GM18520 (cell line): ENCODE measurements around the gene DNM3.

Source experiments
- ATAC-seq: cut with Tn5 transposase; IDR thresholded peaks from one replicate; pipeline ENCODE4 v1.9.1; 2021; ENCODE audit not compliant: unreplicated experiment

DNM3 gene

GRCh38 chr1:172155766-172156165 lies 314.5 kb downstream of the DNM3 start:
- no peak for ATAC-seq

DNA sequence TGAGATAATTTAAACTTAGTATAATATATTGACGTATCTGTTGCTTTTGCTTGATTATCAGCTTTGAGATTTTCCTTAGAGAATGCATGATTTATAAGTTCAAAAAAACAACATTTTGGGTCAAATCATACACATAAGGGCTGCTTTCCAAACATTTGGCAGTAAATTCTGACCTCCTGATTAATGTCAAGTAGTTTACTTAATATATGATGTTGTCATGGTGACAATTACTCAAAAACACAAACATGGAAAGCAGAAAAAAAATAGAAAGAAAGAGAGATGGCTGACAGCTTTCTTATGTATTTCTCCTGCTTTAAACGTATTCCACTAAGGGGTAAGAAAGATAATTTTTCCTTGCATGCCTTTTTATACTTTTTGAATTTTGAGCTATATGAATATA lies 320.9 kb downstream of the DNM3 start:
- no peak for ATAC-seq

DNA sequence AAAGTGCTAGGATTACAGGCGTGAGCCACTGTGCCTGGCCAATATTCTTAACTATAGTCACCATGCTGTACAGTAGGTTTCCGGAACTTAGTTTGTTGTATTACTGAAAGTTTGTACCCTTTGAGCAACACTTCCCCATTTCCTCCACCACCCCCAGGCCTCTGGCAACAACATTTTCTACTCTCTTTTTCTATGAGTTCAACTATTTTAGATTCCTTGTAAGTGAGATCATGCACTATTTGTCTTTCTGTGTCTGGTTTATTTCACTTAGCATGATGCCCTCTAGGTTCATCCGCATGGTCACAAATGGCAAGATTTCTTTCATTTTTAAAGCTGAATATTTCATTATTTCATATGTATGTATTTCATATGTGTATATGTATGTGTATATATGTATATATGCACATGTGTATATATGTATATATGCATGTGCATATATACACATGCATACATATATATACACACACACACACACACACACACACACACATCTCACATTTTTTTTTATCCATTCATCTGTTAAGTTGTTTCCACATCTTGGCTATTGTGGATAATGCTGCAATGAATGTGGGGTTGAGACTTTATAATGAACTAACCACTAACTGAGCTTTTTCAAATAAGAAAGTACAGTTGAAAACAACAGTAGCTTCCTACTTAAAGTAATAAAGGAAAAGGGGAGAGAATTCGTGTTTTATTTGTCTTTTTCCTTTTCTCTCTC lies 322.4 kb downstream of the DNM3 start:
- no peak for ATAC-seq

DNA sequence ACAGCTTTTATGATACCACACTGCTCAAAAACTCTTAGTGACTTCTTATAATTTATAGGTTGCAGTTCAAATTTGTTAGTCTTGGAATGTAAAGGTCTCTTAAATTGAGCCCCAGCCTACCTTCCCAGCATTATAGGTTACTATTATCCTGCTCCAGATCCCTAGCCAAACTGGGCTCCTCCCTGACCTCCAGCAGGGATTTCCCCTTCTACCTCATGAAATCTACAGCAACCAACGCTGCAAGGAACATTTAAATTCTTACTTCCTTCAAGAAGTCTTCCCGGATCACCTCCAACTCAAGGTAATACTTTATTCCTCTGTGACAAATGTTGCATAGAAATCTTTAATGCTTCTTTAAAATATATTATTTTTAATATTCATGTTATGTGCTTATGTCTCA lies 324.1 kb downstream of the DNM3 start:
- no peak for ATAC-seq

GRCh38 chr1:172167796-172168596 lies 326.7 kb downstream of the DNM3 start:
- no peak for ATAC-seq

DNA sequence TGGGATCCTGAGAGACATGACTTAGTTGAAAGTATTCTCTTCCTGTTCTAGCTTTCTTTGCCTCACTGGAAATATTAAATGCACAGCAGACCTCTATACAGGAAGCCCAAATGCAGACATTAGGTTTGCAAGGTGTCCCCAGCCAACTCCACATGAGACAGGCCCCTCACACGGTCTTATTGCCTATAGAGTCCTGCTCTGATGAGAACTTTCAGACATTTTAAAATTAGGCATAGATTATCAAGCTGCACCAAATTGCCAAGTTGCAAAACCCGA lies 327.2 kb downstream of the DNM3 start:
- ATAC-seq: no peak

DNA sequence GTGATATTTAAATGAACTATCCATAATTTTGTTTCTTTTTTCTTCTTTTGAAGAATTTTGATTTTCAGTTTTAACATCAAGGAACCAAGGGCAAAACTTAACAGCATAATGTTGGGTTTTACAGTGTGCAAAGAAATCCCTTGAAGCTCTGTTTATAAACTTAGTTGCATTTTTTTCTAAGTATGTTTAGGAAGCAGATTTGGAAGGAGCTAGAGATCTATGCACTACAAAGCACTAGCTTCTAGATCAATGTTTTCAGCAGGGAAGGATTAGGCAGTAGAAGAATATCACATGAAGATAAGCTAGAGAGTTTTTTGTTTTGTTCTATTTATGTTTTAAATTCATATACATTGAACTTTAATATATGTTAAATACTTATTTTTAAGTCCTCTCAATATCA lies 328.5 kb downstream of the DNM3 start:
- ATAC-seq: no peak

GRCh38 chr1:172172352-172172831 lies 331.1 kb downstream of the DNM3 start:
- ATAC-seq: no peak

DNA sequence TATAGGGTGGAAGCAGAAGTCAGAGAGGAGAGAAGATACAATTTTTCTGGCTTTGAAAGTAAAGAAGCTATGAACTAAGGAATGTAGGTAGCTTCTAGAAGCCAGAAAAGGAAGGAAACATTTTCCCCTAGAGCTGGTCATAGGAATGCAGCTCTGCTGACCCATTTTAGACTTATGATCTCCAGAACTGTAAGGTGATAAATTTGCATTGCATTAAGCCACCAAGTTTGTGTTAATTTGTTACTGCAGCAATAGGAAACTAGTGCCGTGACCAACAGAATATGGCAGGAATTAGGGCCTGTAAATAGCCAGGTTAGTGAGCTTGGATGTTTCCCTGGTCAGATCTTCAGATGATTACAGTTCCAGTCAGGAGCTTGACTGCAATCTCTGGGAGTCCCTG lies 334.9 kb downstream of the DNM3 start:
- no peak for ATAC-seq

DNA sequence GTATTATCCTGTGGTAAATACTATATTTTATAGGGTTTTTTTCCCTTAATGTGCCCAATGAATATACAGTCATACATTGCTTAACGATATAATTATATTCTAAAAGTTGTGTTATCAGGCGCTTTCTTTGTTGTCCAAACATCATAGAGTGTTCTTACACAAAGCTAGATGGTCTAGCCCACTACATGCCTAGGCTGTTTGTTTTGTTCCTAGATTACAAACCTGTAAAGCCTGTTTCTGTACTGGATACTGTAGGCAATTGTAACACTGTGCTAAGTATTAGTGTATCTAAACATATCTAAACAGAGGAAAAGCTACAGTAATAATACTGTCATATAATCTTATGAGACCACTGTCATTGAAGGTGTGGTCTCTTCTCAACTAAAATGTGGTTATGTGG lies 336.6 kb downstream of the DNM3 start:
- no peak for ATAC-seq

DNA sequence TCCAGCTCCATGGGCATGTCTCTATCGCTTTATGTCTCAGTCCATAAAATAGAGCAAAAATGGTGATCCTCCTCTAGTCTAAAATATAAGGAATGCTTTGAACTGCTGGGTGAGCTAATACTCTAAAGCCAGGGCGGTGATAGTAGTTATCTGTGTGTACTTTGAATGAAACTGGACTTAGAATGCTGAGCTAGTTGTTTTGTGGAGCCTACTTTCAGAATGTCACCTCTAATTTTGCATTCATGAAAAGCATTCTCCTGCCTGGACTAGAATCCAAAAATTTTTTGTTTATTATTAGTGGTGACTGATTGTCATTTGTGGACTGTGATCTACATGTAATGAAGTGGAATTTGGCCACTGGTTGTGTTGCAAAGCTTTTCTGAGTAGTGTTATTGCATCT lies 337.6 kb downstream of the DNM3 start:
- no peak for ATAC-seq

DNA sequence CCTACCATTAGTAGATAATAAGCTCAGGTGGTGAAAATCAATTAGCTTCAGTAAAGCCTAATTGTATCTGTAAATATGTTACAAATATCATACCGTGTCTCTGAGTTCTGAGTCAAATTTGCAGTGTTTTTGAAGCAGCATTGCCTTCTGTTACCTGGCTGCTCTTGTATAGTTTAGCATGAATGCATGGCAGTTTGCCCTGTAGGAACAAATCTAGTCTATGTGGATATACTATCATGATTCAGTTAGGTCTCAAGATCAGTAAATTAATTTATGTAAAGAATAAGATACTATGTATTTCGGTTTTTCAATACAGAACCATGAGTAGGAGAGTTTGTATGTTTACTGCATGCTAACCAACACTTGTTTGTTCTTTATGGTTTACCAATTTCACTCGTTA lies 338.6 kb downstream of the DNM3 start:
- ATAC-seq: no peak

DNA sequence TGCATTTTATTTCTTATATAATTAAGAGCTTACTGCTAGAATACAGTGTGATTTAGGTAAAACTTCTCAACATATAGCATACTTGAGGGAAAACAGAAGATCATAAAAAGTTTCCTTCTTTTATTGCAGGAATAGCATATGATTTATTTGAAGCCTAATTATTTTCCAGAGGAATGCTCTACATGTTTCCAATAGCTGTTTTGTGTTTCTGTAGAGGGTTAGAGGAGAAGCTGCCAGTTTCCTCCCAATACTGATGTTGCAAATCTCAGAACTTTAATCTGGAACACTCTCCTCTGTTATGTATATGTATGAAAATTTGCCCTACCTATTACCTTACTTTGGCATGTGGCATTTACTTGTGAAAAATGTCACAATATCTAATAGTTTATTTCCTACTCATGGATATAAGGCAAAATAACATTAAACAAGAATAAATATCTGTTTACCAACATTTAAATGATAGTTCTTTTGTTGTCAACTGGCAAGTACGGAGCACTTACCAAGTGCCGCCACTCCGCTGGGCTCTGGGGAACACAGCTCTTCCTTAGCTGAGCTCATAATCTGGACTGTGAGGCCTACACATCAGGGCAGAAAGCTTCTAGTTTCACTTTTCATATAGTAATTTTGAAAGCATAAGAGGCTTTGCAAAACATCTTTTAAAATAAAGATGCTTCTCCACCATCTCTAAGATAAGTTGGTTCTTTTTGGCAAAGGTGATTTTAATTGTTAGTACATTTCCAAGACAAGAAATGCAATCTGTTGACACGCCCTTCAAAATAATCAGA lies 339.4 kb downstream of the DNM3 start:
- ATAC-seq: no peak

DNA sequence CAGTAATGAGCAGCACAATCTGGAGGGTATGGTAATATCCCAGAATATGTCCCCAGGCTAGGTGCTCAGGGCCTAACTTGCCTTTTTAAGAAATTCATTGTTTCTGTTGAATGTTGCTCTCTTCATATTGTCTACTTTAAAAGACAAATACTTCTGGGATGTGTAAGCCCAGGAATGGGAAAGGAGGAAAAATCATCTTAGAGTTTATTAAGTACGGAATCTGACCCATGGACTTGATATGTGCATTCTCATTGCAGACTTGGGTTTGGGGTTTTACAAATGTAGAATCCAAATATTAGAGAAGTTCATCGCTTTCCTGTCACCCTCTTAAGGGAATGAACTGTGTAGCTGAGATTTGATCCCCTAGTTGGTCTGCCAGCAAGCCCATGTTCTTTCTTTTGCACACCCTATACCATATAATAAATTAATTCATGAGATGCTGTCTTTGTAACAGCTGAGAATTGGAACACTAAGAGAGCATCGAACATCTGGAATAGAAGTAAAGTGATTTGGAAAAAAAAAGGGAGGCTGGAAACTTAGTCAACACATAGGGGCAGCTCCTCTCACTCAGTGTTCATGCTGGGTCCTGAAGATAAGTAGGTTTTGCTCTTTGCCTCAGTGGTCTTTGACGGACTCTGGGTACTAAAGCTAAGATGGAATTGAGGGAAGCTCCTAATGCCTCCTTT lies 343.4 kb downstream of the DNM3 start:
- ATAC-seq: no peak

- ATAC-seq: peak; percentile 39
Measured at GRCh38 chr1:172185211-172185610, 343.9 kb downstream of the DNM3 start.

DNA sequence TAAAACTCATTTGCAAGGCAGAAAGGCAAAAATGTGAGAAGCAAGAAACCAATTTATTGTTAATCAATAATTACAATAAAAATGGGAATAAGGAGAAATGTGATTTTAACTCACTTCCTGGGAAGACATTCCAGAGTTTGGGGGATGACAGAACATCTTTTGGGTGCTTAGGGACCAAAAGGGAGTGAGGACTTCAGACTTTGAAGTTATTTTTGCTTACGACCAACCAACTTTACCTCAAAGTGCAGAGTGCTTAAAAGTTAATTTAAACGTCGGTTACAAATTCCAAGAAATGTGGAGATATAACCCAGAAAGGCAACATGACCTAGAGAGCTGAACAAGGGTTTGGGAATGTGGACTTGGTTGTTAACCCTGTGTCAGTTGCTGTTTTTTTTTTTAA lies 344.7 kb downstream of the DNM3 start:
- no peak for ATAC-seq

GRCh38 chr1:172201572-172201971 lies 360.3 kb downstream of the DNM3 start:
- no peak for ATAC-seq

DNA sequence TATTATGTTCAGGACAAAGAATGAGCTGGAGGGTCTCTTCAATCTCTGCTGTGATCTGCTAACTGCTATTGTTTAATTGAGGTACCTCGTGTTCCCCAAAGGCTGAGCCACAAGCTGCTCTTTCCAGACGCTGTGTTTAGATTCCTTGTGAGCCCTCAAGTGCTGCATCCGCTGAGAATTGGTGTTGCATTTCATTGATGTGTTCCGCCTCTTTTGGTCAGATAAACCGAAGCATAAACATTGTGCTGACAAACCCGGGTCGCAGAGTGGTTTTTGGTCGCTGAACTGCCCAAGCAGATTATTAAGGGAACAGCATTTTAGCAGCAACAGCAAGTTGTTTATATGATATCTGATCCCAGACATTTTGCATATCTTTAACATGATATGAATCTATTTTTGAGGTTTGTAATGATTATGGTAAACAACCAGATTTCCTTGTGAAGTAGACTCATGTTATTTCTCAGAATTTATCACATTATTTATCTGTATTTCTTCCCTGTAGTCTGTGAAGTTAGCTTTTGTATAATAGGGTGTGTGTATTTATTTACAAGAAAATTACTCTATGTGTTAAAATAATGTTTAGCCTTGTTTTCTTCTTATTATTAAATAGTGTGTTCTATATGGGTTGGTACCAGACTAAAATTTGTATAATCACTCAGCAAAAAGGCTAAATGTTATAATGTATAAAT lies 362.0 kb downstream of the DNM3 start:
- no peak for ATAC-seq

- no peak for ATAC-seq
Measured at GRCh38 chr1:172203902-172204301, 362.6 kb downstream of the DNM3 start.

GRCh38 chr1:172206256-172206655 lies 365.0 kb downstream of the DNM3 start:
- no peak for ATAC-seq

- ATAC-seq: no peak
Measured at GRCh38 chr1:172208635-172209034, 367.3 kb downstream of the DNM3 start.
